Hepatocyte (in vitro differentiated cells): ENCODE results near the gene DAND5. TPM values are rescaled to one million over a fixed set of nuclear protein-coding genes. Genes with fewer than 3 reads are reported as not detected.

Experiments used
- DNase-seq: peaks from one replicate; pipeline ENCODE4 v3.0.0-alpha.2; 2016; ENCODE audit warnings: low spot score
- H2AFZ ChIP-seq: fragments of 200-600 bp; sonication (generic); 2 replicates; pipeline ENCODE4 v1.6.0; 2016; ENCODE audit warnings: antibody characterized with exemption, mild to moderate bottlenecking
- H3K27ac ChIP-seq: fragments of 200-600 bp; sonication (generic); 2 replicates; pipeline ENCODE4 v1.5.1; 2016; ENCODE audit warnings: mild to moderate bottlenecking
- H3K27me3 ChIP-seq: fragments of 200-600 bp; sonication (generic); 2 replicates; pipeline ENCODE4 v1.6.1; 2016
- H3K36me3 ChIP-seq: fragments of 200-600 bp; sonication (generic); replicated peaks from 2 replicates; pipeline ENCODE4 v1.5.1; 2016; ENCODE audit warnings: low read depth; ENCODE audit not compliant: insufficient read depth
- H3K4me1 ChIP-seq: fragments of 200-600 bp; sonication (generic); 2 replicates; pipeline ENCODE4 v1.5.1; 2016; ENCODE audit warnings: mild to moderate bottlenecking, moderate library complexity; ENCODE audit not compliant: insufficient read depth
- H3K4me2 ChIP-seq: fragments of 200-600 bp; sonication (generic); 2 replicates; pipeline ENCODE4 v1.6.0; 2016
- H3K4me3 ChIP-seq: fragments of 200-600 bp; sonication (generic); 2 replicates; pipeline ENCODE4 v1.5.1; 2016; ENCODE audit warnings: mild to moderate bottlenecking
- H3K79me2 ChIP-seq: fragments of 200-600 bp; sonication (generic); 2 replicates; pipeline ENCODE4 v1.6.0; 2017; ENCODE audit warnings: mild to moderate bottlenecking
- H3K9me2 ChIP-seq: fragments of 200-600 bp; sonication (generic); replicated peaks from 2 replicates; pipeline ENCODE4 v1.6.0; 2017; ENCODE audit warnings: mild to moderate bottlenecking; ENCODE audit not compliant: insufficient read depth
- H3K9me3 ChIP-seq: fragments of 200-600 bp; sonication (generic); 2 replicates; pipeline ENCODE4 v1.5.1; 2016; ENCODE audit warnings: low read depth, mild to moderate bottlenecking
- H4K20me1 ChIP-seq: fragments of 200-600 bp; sonication (generic); 2 replicates; pipeline ENCODE4 v1.6.0; 2016; ENCODE audit warnings: mild to moderate bottlenecking; ENCODE audit not compliant: insufficient read depth, poor library complexity, severe bottlenecking
- CTCF ChIP-seq: fragments of 200-600 bp; sonication (generic); IDR thresholded peaks from 2 replicates; pipeline ENCODE4 v1.5.1; 2016; ENCODE audit warnings: antibody characterized with exemption, mild to moderate bottlenecking; ENCODE audit not compliant: poor library complexity
- EZH2 ChIP-seq: fragments of 200-600 bp; sonication (generic); IDR thresholded peaks from 2 replicates; pipeline ENCODE4 v1.6.1; 2016; ENCODE audit warnings: antibody characterized with exemption, mild to moderate bottlenecking, borderline replicate concordance
- EZH2phosphoT487 ChIP-seq: fragments of 200-600 bp; sonication (generic); IDR thresholded peaks from one replicate; pipeline ENCODE4 v1.6.1; 2018; ENCODE audit warnings: antibody characterized with exemption, mild to moderate bottlenecking, low read depth, moderate library complexity; ENCODE audit not compliant: unreplicated experiment, severe bottlenecking
- WGBS: methylation state at CpG from one replicate; pipeline ENCODE4 v1.1.6; 2016; ENCODE audit warnings: low lambda C conversion rate; ENCODE audit errors: missing lambda C conversion rate; 5-methylcytosine and 5-hydroxymethylcytosine counted together
- polyA plus RNA-seq: library from polyadenylated mRNA; unstranded; fragments of >200 nt; fragmentation: Nextera tagmentation; extraction: Ambion mirVana; gene quantifications from 2 replicates; pipeline ENCODE4 v1.2.1, GENCODE V29; 2016
- total RNA-seq: library from RNA; depleted of rRNA; stranded (reverse); fragments of >200 nt; gene quantifications from 2 replicates; pipeline ENCODE4 v1.2.3, GENCODE V29; 2014

DAND5 gene
- total and polyA plus RNA-seq, 2 experiments from 2014 or later = 0.17 TPM; not detected in 1

GRCh38 chr19:12939975-12940423 is 29.4 kb upstream of the DAND5 start:
- Histone ChIP-seq H3K4me1 (peaks cover 43% of the 10 kb centered on the region), H4K20me1 (peaks cover 39% of the 10 kb centered on the region), H3K4me3 (peak overlapping the region; percentile 56), H3K9me2 (no peaks in the 10 kb centered on the region), H3K9me3 (no peaks in the 10 kb centered on the region), H3K27ac (no peak overlapping the region), H3K27me3 (no peaks in the 10 kb centered on the region), H3K79me2 (peaks cover 48% of the 10 kb centered on the region), H2AFZ (no peak overlapping the region), H3K36me3 (no peaks in the 10 kb centered on the region), H3K4me2 (peak overlapping the region; percentile 90)
- TF ChIP-seq EZH2phosphoT487 (no peak), CTCF (no peak), EZH2 (no peak)
- no peak for DNase-seq
- WGBS = 80% methylated on average over 10 of the region's 10 CpGs

- Histone ChIP-seq H3K9me3 (no peaks in the 10 kb centered on the region), H3K4me3 (no peak overlapping the region), H2AFZ (no peak overlapping the region), H3K27ac (peak overlapping the region; percentile 10), H3K79me2 (peaks cover 48% of the 10 kb centered on the region), H3K9me2 (no peaks in the 10 kb centered on the region), H3K4me2 (peak overlapping the region; percentile 90), H4K20me1 (peaks cover 39% of the 10 kb centered on the region), H3K27me3 (no peaks in the 10 kb centered on the region), H3K4me1 (peaks cover 43% of the 10 kb centered on the region), H3K36me3 (no peaks in the 10 kb centered on the region)
- no peak for DNase-seq
- TF ChIP-seq EZH2phosphoT487 (no peak), CTCF (no peak), EZH2 (no peak)
- 87% methylated on average over 2 of the region's 2 CpGs for WGBS
These were observed 28.5 kb upstream of the DAND5 start for GRCh38 chr19:12940897-12941296.

DNA sequence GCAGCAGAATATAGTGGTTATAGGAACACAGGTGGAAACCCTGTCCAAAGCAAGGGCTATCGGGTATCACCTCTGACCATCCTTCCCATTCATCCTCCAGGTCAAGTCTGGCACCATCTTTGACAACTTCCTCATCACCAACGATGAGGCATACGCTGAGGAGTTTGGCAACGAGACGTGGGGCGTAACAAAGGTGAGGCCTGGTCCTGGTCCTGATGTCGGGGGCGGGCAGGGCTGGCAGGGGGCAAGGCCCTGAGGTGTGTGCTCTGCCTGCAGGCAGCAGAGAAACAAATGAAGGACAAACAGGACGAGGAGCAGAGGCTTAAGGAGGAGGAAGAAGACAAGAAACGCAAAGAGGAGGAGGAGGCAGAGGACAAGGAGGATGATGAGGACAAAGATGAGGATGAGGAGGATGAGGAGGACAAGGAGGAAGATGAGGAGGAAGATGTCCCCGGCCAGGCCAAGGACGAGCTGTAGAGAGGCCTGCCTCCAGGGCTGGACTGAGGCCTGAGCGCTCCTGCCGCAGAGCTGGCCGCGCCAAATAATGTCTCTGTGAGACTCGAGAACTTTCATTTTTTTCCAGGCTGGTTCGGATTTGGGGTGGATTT is 25.8 kb upstream of the DAND5 start:
- H2AFZ ChIP-seq = no peak overlapping the region
- peak overlapping the region; percentile 88 for H3K27ac ChIP-seq
- H4K20me1 ChIP-seq = peaks cover 39% of the 10 kb centered on the region
- H3K4me2 ChIP-seq = peak overlapping the region; percentile 21
- WGBS = 95% methylated on average over 15 of the region's 18 CpGs
- no peak for DNase-seq
- H3K9me3 ChIP-seq = no peaks in the 10 kb centered on the region
- H3K27me3 ChIP-seq = no peaks in the 10 kb centered on the region
- H3K4me3 ChIP-seq = no peak overlapping the region
- H3K36me3 ChIP-seq = no peaks in the 10 kb centered on the region
- H3K9me2 ChIP-seq = no peaks in the 10 kb centered on the region
- H3K79me2 ChIP-seq = peaks cover 70% of the 10 kb centered on the region
- peaks cover 48% of the 10 kb centered on the region for H3K4me1 ChIP-seq
- no peak for TF ChIP-seq EZH2
- TF ChIP-seq EZH2phosphoT487 = no peak
- TF ChIP-seq CTCF = no peak
